NOMO-1 treated with dmso at 0.1 percent for 144 hours (cell line): ENCODE data around the gene PIGK.

ENCODE experiments used
- DNase-seq: peaks from one replicate; lab custom pipeline; 2025; ENCODE audit not compliant: unreplicated experiment; lab: John Stamatoyannopoulos, UW

Gene PIGK

GRCh38 chr1:77044133-77044849 lies 174.9 kb downstream of the PIGK start:
- no peak for DNase-seq

DNA sequence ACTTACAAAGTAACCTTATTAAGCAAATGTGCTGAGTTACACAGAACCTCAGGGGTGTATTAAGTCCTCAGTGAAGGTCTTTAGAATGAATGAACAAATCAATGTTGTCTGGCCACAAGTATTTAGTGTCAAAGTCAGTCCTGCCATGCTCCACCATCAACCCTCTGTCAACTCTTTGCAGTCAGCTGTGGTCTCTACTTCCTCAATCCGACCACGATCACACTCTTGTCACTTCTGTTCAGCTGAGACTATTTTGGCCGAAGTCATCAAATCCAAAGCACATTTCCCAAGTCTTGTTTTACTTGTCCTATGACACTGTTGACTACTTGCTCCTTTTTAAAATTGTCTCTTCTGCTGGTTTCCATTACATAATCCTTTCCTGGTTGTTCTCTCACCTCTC lies 178.4 kb downstream of the PIGK start:
- peak; percentile 21 for DNase-seq

- no peak for DNase-seq
These were observed 179.5 kb downstream of the PIGK start for GRCh38 chr1:77039739-77040138.

DNA sequence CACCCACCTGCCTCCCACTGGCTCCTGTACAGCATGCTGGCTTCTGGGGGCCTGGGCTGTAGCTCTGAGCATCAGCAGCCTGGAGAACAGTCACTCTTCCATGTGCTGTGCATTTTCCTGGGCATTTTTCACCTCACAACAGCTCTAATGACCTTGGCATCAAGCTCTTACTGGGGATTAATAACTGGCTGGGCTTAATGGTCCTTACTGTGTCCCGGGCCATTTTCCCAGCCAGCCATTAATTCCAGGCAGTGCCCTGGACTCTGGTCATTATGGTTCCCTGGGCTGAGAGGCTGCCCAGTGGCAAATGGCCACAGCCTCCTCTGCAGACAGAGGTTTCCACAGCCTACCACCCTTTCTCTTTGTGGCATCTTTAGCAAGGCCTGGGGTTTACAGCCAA lies 180.1 kb downstream of the PIGK start:
- no peak for DNase-seq
